ENCODE data around the gene PPP6R3. TPM values are rescaled to one million over a fixed set of nuclear protein-coding genes. Genes with fewer than 3 reads are reported as not detected.

Gene PPP6R3
- polyA plus RNA-seq, 1 of the 3 experiments (the other 2 are of a cell fraction): 28.1 TPM

GRCh38 chr11:68518191-68518590, 57.6 kb downstream of the PPP6R3 start (continued):
- no peak for TF ChIP-seq REST (IDR thresholded peaks at IDR 0.05; ENCODE audit: low read depth, low read length)
- TF ChIP-seq RFX5 (IDR thresholded peaks at IDR 0.05; ENCODE audit: low read length): no peak
- no peak for TF ChIP-seq ELF1 (IDR thresholded peaks at IDR 0.05)
- no peak for TF ChIP-seq NFIC (IDR thresholded peaks at IDR 0.05; ENCODE audit: borderline replicate concordance)
- TF ChIP-seq MXI1 (IDR thresholded peaks at IDR 0.05; ENCODE audit: low read depth, low read length): no peak

- no peak overlapping the region for H3K9ac ChIP-seq
- ChIA-PET CTCF (interaction anchor here (0.9 to 3.4 kb wide), 2 partner anchors 8 to 13 kb away, joined by 4 to 11 read pairs; no protein-coding TSS in a partner anchor), POLR2A (no interaction called here)
- 94% methylated on average over 4 of the region's 4 CpGs for WGBS (ENCODE audit: low lambda C conversion rate)
- DNase-seq: no peak
- no peaks in the 10 kb centered on the region for H3K9me2 ChIP-seq
- no peak overlapping the region; a peak in 1 of 4 replicates for H3K27ac ChIP-seq (ENCODE audit: low read depth in 2 of 2, low read length in 1 of 2)
- H3K9me3 ChIP-seq: no peaks in the 10 kb centered on the region
- TF ChIP-seq REST (IDR thresholded peaks at IDR 0.05; ENCODE audit: low read depth, low read length): no peak
- TF ChIP-seq RAD21 (IDR thresholded peaks at IDR 0.05; ENCODE audit: low read length): no peak
- TF ChIP-seq FOXM1 (IDR thresholded peaks at IDR 0.05; ENCODE audit: low read depth): no peak
- TF ChIP-seq USF2 (IDR thresholded peaks at IDR 0.05; ENCODE audit: borderline replicate concordance, low read depth, low read length): no peak
- no peak for TF ChIP-seq CHD2 (IDR thresholded peaks at IDR 0.05; ENCODE audit: low read length, partially characterized antibody)
- TF ChIP-seq ZBTB33 (IDR thresholded peaks at IDR 0.05; ENCODE audit: borderline replicate concordance, low read depth): no peak
- TF ChIP-seq RFX5 (IDR thresholded peaks at IDR 0.05; ENCODE audit: low read length): no peak
- TF ChIP-seq JUND (IDR thresholded peaks at IDR 0.05): no peak
- TF ChIP-seq MAX (IDR thresholded peaks at IDR 0.05; ENCODE audit: low read depth): no peak
- TF ChIP-seq TAF1 (IDR thresholded peaks at IDR 0.05; ENCODE audit: borderline replicate concordance, low read depth, low read length): no peak
- no peak for TF ChIP-seq YY1 (IDR thresholded peaks at IDR 0.05; ENCODE audit: low read depth)
- TF ChIP-seq EZH2phosphoT487 (IDR thresholded peaks at IDR 0.05; ENCODE audit: borderline replicate concordance, low read depth): no peak
- no peak for TF ChIP-seq SIN3A (IDR thresholded peaks at IDR 0.05; ENCODE audit: borderline replicate concordance, low read depth, low read length)
- peaks cover 68% of the 10 kb centered on the region for H4K20me1 ChIP-seq (ENCODE audit: insufficient read depth)
- H3K79me2 ChIP-seq (ENCODE audit: insufficient read depth): peaks cover 98% of the 10 kb centered on the region
- H2AFZ ChIP-seq (ENCODE audit: low read depth): no peak overlapping the region
- H3F3A ChIP-seq (replicated peaks; ENCODE audit: insufficient read depth): peaks cover 28% of the 10 kb centered on the region
- H3K4me1 ChIP-seq (ENCODE audit: control insufficient read depth in 1 of 2, insufficient read depth in 2 of 2, low read depth in 1 of 2, low read length in 1 of 2): peaks cover 14 to 22% of the 10 kb centered on the region in 2 experiments; a peak in 3 of 4 replicates
- H3K4me2 ChIP-seq: no peak overlapping the region
- H3K27me3 ChIP-seq (ENCODE audit: insufficient read depth): no peaks in the 10 kb centered on the region
- H3K36me3 ChIP-seq (replicated peaks in 1 of 2; ENCODE audit: control insufficient read depth in 1 of 2, insufficient read depth in 2 of 2, low read length in 1 of 2): peaks cover 57 to 62% of the 10 kb centered on the region in 2 experiments
- no peak overlapping the region for H3K4me3 ChIP-seq (ENCODE audit: low read depth in 2 of 2, low read length in 1 of 2)
Measured at GRCh38 chr11:68521969-68522652, 61.6 kb downstream of the PPP6R3 start.

All from SK-N-SH (cell line).